ENCODE data around the gene PCED1B. TPM values are rescaled to one million over a fixed set of nuclear protein-coding genes. Genes with fewer than 3 reads are reported as not detected.

PCED1B gene
- total RNA-seq, 6 donors from 2014 or later, result 4.6 to 53.4 (median 11.7) TPM

DNA sequence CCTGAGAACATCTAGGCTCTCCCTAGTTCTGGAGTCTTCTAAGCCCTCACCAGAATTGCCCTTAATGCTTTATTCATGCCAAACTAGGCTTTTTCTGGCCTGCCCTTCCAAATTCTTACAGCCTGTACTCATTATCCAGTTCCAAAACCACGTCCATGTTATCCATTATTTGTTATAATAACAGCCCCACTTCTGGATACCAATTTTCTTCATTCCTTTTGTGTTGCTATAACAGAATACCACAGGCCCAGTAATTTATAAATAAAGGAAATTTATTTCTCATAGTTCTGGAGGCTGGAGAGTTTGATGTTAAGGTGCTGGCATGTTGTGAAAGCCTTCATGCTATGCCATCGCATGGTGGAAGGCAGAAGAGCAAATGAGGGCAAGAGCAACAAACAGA lies 68.3 kb downstream of the PCED1B start:
- Histone ChIP-seq H3K27ac (no peak overlapping the region), H3K9me3 (no peaks in the 10 kb centered on the region), H3K4me1 (no peaks in the 10 kb centered on the region), H3K27me3 (no peaks in the 10 kb centered on the region), H3K4me3 (no peak overlapping the region), H3K36me3 (no peaks in the 10 kb centered on the region)
- TF ChIP-seq, protein P1, sequence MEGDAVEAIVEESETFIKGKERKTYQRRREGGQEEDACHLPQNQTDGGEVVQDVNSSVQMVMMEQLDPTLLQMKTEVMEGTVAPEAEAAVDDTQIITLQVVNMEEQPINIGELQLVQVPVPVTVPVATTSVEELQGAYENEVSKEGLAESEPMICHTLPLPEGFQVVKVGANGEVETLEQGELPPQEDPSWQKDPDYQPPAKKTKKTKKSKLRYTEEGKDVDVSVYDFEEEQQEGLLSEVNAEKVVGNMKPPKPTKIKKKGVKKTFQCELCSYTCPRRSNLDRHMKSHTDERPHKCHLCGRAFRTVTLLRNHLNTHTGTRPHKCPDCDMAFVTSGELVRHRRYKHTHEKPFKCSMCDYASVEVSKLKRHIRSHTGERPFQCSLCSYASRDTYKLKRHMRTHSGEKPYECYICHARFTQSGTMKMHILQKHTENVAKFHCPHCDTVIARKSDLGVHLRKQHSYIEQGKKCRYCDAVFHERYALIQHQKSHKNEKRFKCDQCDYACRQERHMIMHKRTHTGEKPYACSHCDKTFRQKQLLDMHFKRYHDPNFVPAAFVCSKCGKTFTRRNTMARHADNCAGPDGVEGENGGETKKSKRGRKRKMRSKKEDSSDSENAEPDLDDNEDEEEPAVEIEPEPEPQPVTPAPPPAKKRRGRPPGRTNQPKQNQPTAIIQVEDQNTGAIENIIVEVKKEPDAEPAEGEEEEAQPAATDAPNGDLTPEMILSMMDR (IDR thresholded peaks at IDR 0.05), result no peak
- TF ChIP-seq POLR2AphosphoS5 (IDR thresholded peaks at IDR 0.05) (no peak), EP300 (IDR thresholded peaks at IDR 0.05) (no peak), POLR2A (IDR thresholded peaks at IDR 0.05) (no peak)
- 84 to 90% methylated on average over 2 of the region's 2 CpGs for WGBS, 2 donors
- no peak for ATAC-seq (ENCODE audit: low FRiP score in 2 of 2)
- DNase-seq, result no peak

DNA sequence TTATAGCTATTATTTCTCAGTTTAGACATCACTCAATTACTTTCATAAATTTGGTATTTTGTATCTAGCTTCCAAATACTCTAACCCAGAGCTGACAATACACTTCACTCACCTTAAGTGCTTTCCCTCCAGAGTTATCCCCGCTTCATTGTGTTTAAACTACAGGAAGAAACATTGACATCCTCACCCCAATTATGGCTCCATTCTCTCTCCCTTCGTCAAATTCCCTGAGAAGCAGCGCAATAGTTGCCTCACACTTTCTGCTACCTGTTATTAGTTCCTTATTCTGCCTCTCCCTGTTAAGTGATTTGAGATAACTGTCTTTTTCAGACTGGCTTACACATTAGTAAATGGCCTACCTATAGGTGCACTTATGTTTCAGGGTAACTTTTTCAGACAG lies 69.7 kb downstream of the PCED1B start:
- no peaks in the 10 kb centered on the region for H3K9me3 ChIP-seq
- no peaks in the 10 kb centered on the region for H3K4me1 ChIP-seq
- H3K27me3 ChIP-seq, result no peaks in the 10 kb centered on the region
- H3K4me3 ChIP-seq, result no peak overlapping the region
- no peaks in the 10 kb centered on the region for H3K36me3 ChIP-seq
- no peak overlapping the region for H3K27ac ChIP-seq
- whole genome bisulfite sequencing, 2 donors, result 68 to 76% methylated on average over 3 of the region's 3 CpGs
- ATAC-seq (ENCODE audit: low FRiP score in 2 of 2) (no peak), DNase-seq (no peak)
- TF ChIP-seq POLR2A (IDR thresholded peaks at IDR 0.05), result no peak
- TF ChIP-seq EP300 (IDR thresholded peaks at IDR 0.05), result no peak
- TF ChIP-seq, protein P1 (IDR thresholded peaks at IDR 0.05), result no peak

DNA sequence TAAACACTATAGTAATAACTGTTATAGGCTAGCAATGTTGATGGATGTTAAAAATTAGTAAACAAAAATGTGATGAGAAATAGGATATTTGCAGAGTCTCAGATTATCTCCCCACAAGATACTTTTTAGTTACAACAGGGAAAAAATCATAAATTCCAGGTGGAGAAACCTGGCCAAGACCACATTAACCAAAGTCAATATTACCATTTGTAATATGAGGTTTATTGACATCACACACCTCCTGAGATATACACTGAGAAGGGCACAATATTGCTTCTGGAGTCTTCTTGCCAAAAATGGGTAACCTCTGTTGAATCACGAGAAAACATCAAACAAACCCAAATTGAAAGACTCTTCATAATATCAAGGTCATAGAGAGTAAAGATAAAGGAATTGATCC lies 72.7 kb downstream of the PCED1B start:
- Histone ChIP-seq H3K27ac (no peak overlapping the region), H3K27me3 (no peaks in the 10 kb centered on the region), H3K36me3 (no peaks in the 10 kb centered on the region), H3K4me1 (peaks cover 8 to 15% (median 11%) of the 10 kb centered on the region in 4 donors), H3K4me3 (no peak overlapping the region), H3K9me3 (no peaks in the 10 kb centered on the region)
- no peak for ATAC-seq (ENCODE audit: low FRiP score in 2 of 2)
- TF ChIP-seq, protein P1 (IDR thresholded peaks at IDR 0.05), result no peak
- no peak for TF ChIP-seq POLR2A (IDR thresholded peaks at IDR 0.05)
- WGBS, 2 donors, result 80 to 95% methylated on average over 1 of the region's 1 CpG
- no peak for DNase-seq

DNA sequence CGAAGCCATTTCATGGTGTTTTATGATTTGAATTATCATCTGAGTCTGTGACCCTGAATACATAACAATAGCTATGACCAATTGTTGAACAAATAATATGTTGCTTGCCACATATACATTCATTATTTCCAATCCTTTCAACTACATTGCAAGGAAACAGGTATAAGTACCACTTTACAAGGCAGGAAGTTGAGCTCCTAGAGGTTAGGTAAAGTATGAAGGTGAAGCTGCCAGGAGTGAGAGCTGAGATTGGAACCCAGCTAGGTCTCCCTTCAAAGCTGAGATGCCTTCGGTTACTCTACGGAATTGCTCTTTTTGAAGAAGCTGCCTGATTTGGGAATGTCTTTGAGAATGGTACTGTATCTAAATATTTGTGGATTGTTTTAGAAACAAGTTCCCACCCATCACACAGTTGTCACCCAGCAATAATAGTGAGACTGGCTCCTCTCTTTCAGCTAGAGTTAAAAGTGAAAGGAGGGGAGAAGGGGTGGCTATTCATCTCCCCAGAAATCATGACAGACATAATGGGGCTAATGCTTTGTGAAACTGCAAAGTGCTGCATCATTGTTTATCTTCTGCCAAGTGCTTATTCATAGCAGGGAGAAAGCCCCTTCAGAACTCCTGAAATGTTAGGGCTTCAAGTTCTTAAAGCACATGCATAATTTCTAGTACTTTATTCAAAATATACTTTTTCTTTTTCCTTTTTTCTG lies 76.2 kb downstream of the PCED1B start:
- WGBS, 2 donors, result 69 to 80% methylated on average over 3 of the region's 3 CpGs
- no peak for TF ChIP-seq POLR2A (IDR thresholded peaks at IDR 0.05)
- no peak for TF ChIP-seq POLR2AphosphoS5 (IDR thresholded peaks at IDR 0.05)
- no peak for TF ChIP-seq EP300 (IDR thresholded peaks at IDR 0.05)
- TF ChIP-seq, protein P1 (IDR thresholded peaks at IDR 0.05), result no peak
- Histone ChIP-seq H3K4me3 (no peak overlapping the region), H3K9me3 (no peaks in the 10 kb centered on the region), H3K4me1 (peaks cover 8 to 15% (median 11%) of the 10 kb centered on the region in 4 donors), H3K36me3 (no peaks in the 10 kb centered on the region), H3K27ac (peak overlapping the region in 2 of 4 donors; percentile 46 to 64), H3K27me3 (no peaks in the 10 kb centered on the region)
- DNase-seq, result no peak
- ATAC-seq (ENCODE audit: low FRiP score in 2 of 2), result peak in 1 of 2 donors; percentile 41

DNA sequence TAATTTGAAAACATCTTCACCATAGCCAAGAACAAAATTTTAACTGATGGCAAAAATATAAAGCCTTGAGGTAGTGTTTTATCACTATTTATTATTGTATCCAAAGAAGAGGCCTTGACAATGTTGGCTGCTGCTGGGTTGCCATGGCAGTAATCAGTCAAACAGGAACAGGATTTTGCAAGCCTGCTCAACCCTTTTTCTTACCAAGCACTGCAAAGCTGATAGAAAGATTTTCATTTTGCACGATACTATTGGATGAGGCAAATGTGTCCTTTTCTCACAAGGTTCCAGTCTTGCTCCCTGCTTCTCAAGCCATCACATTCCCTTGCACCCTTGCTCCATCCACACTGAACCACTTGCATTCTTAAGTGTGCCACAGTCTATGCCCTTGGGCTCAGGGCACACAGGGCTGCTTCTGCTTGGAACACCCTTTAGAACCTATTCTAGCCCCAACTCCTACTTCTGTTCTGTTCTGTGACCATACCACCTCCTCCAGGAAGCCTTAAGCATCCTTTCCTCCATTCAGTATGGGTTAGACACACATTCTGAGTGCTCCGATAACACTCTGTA lies 76.8 kb downstream of the PCED1B start:
- DNase-seq (no peak), ATAC-seq (ENCODE audit: low FRiP score in 2 of 2) (peak; percentile 43 to 68)
- Histone ChIP-seq H3K9me3 (no peaks in the 10 kb centered on the region), H3K4me3 (no peak overlapping the region), H3K4me1 (peaks cover 8 to 15% (median 11%) of the 10 kb centered on the region in 4 donors), H3K36me3 (no peaks in the 10 kb centered on the region), H3K27ac (peak overlapping the region in 2 of 4 donors; percentile 33 to 64), H3K27me3 (no peaks in the 10 kb centered on the region)
- WGBS, 2 donors, result 52 to 55% methylated on average over 2 of the region's 2 CpGs
- TF ChIP-seq POLR2AphosphoS5 (IDR thresholded peaks at IDR 0.05), result no peak
- no peak for TF ChIP-seq POLR2A (IDR thresholded peaks at IDR 0.05)
- TF ChIP-seq, protein P1 (IDR thresholded peaks at IDR 0.05), result no peak
- TF ChIP-seq EP300 (IDR thresholded peaks at IDR 0.05), result no peak

All from upper lobe of left lung (tissue), 6 donors.